HG03378 (cell line): ENCODE measurements around the gene MT1M.

Experiments used
- ATAC-seq: cut with Tn5 transposase; IDR thresholded peaks from one replicate; pipeline ENCODE4 v1.9.1; 2021; ENCODE audit warnings: mild to moderate bottlenecking, moderate library complexity; ENCODE audit not compliant: unreplicated experiment

MT1M gene

DNA sequence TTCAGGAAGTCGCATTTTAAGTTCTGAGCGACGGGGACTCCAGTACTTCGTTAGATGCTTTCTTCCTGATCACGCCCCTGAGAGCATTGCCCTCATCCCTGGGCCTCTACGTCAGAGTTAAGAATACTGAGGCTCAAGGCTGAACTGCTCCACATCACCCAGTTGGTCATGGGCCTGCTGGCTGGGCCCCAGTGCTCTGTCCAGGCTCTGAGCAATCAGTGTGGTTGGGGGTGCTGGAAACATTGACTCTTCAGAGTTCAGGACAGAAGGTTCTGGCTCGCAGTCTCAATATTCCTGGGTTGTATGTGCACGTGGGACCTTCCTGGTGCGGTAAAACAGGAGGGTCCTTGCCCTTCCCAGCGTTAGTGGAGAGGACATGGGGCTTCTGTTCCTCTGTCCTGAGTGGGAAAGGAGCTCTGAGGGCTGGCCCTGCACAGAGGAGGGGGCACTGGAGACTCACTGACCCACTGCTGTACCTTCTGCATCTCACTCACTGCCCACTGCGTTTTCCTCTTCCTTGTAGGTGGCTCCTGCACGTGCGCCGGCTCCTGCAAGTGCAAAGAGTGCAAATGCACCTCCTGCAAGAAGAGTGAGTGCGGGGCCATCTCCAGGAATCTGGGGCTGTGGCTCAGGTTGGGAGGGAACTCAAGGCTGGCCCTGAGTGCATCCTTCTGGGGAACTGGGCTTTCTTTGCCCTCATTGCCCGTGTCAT, 6.4 kb upstream of the MT1M start:
- ATAC-seq = no peak

DNA sequence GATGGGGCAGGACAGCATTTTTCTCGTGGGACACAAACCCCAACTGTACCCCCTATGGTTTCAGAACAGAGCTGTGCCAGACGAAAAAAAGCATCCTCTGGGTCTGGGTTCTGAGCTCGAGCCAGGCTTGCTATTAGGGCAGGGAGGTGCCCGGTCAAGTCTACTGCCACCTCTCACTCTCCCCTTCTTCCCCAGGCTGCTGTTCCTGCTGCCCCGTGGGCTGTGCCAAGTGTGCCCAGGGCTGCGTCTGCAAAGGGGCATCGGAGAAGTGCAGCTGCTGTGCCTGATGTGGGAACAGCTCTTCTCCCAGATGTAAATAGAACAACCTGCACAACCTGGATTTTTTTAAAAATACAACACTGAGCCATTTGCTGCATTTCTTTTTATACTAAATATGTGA, 5.8 kb upstream of the MT1M start:
- ATAC-seq = no peak

DNA sequence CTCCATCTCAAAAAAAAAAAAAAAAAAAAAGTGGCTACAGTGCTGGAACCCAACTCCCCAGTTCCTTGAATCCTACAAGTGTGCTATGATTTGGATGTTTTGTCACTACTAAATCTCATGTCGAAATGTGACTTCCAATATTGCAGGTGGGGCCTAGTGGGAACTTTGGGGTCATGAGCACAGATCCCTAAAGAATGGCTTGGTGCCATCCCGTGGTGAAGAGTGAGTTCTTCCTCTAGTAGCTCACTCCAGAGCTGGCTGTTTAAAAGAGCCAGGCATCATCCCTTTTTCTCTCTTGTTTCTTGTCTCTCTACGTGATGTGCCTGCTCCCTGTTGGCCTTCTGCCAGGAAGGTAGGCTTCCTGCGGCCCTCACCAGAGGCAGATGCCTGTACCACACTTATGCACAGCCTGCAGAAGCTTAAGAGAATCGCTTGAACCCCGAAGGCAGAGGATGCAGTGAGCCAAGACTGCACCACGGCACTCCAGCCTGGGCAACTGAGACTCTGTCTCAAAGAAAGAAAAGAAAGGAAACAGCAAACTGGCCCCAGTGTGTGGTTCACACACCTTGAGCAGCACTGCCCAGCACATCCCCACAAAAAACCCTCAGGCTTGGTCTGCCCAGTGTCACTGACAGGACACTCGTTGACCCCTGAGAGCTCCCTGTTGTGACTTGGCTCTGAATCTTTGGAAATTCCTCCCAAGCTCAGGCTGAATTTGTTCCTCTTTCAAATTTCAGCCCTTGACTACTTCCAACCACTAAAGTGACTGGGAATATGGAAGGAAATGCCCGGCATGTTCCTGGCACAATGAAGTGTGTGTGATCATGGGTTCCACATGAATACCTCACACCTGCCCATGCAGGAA, 3.7 kb upstream of the MT1M start:
- no peak for ATAC-seq

DNA sequence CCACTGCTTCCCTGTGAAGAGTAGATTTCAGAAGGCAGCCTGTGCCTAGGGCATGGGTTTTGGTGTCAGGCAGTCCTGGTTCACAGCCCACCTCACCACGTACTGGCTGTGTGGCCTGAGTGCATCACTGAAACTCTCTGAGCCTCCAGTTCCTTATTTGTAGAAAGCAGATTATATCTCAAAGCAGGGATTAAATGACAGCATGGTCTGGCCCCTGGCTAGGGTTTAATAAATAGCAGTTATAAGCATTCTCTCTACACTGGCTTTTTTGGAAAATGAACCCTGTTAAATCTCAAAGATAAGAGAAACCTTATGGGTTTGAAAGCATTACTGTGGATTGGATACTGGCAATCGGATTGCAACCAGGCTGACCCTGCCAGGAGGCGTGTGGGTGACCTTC, 2.9 kb upstream of the MT1M start:
- ATAC-seq = no peak

DNA sequence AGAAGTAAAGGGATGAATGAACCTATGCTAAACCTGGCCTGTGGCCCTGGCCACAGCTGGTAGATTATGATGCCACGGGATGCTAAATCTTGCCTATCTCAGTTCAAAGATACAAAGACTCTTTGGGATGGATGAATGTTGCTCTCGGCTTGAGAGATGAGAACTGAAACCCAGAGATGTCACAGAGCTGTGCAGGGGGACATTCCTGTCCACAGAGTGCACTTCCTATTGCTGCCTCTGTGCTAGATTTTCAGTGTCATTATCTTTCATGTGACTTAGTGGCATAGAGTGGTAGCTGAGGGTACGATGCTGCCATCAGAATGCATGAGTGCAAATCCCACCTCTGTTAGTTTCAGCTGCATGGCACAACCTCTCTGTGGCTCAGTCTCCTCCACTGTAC, 2.3 kb upstream of the MT1M start:
- peak; percentile 87 for ATAC-seq

DNA sequence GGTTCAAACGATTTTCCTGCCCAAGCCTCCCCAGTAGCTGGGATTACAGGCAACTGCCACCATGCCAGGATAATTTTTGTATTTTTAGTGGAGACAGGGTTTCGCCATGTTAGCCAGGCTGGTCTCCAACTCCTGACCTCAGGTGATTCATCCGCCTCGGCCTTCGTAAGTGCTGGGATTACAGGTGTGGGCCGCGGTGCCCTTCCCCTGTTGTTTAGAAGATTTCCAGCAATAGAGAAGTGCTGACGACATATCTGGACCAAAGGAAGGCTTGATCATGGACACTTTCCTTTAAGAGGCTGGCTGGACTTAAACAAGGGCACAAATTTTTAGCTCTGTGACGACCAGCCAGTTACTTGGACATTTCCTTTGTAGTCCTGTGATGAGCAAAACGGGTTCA, 1.3 kb upstream of the MT1M start:
- ATAC-seq = no peak

DNA sequence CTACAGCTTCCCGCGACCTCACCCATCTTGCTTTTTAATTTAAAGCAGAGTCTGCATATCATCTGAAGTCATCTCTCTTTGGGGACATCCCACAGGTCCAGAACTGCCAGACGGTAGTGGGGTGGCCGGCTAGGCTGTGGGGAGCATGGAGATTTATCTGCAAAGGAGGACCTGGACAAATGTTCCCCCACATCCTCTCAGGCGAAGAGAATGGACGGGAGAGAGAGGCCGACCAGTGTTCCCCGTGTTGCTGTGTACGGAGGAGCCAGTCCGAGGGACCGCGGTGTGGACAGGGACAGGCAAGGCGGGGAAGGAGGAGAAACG, 665 bp upstream of the MT1M start:
- no peak for ATAC-seq

DNA sequence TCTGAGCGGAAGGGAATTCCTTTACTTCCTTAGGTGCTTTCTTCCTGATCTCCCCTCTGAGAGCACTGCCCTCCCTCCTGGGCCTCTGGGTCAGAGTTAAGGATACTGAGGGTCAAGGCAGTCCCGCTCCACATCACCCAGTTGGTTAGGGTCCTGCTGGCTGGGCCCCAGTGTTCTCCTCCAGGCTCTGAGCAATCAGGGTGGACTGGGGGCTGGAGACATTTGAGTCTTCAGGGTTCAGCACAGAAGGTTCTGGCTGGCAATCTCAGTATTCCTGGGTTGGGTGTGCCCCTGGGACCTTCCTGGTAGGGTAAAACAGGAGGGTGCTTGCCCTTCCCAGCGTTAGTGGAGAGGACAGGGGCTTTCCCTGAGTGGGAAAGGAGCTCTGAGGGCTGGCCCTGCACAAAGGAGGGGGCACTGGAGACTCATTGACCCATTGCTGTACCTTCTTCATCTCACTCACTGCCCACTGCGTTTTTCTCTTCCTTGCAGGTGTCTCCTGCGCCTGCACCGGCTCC, 448 bp downstream of the MT1M start:
- no peak for ATAC-seq

DNA sequence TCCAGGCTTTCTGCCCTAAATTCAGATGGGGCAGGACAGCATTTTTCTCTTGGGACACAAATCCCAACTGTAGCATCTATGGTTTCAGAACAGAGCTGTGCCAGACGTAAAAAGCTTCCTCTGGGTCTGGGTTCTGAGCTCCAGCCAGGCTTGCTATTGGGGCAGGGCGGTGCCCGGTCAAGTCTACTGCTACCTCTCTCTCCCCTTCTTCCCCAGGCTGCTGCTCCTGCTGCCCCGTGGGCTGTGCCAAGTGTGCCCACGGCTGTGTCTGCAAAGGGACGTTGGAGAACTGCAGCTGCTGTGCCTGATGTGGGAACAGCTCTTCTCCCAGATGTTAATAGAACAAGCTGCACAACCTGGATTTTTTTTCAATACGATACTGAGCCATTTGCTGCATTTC, 1.1 kb downstream of the MT1M start:
- no peak for ATAC-seq

DNA sequence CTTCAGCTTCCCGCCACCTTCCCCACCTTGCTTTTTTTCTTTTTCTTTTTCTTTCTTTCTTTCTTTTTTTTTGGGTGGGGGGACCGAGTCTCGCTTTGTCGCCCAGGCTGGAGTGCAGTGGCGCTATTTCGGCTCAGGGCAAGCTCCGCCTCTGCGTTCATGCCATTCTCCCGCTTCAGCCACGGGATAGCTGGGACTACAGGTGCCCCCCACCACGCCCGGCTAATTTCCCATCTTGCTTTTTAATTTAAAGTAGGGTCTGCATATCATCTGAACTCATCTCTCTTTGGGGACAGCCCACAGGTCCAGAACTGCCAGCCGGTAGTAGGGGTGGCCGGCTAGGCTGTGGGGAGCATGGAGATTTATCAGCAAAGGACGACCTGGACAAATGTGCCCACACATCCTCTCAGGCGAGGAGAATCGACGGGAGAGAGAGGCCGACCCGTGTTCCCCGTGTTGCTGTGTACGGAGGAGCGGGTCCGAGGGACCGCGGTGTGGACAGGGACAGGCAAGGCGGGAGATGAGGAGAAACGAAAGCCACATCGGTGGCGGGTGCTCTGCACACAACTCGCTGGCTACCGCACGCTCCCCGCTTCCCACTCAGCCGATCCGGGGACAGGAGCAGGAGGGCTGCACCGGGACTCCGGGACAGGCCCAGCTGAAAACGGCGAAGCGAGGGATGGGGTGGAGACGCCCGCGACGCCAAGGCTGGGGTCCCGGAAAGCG, 2.4 kb downstream of the MT1M start:
- ATAC-seq = no peak

DNA sequence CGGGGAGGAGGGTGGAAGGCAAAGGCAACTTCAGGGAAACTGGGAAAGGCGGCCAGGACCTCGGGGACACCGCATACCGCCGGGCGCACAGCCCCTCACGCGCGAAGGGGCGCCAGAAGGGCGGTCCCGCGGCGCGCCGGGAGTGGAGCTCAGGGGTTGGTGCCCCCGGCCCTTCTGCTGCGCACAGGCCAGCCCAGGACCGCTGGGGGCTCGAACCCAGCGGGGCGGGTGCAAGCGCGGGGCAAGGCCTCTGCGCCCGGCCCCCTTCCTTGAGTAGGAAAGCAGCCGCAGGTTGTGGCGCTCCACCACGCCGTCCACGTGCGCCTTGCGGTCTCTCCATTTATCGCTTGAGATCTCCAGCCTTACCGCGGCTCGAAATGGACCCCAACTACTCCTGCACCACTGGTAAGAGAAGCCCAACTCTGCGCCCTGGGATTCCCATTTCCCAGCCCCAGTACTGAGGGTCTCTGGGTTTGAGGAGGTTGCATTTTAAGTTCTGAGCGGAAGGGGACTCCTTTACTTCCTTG, 3.0 kb downstream of the MT1M start:
- no peak for ATAC-seq

DNA sequence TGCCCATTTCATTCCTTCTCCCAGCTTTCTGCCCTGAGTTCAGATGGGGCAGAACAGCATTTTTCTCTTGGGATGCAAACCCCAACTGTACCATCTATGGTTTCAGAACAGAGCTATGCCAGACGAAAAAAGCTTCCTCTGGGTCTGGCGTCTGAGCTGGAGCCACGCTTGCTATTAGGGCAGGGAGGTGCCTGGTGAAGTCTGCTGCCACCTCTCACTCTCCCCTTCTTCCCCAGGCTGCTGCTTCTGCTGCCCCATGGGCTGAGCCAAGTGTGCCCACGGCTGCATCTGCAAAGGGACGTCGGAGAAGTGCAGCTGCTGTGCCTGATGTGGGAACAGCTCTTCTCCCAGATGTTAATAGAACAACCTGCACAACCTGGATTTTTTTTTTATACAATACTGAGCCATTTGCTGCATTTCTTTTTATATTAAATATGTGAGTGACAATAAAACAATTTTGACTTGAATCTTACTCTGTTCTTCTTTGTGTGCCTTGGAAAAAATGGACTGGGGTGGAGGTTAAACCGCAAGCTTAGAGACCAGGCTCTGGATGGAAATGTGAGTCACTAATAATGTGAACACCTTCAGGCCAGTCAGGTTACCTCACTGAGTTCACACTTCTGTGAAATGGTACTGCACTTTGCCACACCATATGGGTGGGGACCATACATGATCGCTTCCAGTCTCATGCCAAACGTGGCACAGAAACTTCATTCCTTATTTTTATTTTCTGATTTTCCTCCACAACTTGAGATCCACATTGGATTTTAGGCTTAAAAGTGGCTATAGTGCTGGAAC, 4.4 kb downstream of the MT1M start:
- ATAC-seq = no peak

DNA sequence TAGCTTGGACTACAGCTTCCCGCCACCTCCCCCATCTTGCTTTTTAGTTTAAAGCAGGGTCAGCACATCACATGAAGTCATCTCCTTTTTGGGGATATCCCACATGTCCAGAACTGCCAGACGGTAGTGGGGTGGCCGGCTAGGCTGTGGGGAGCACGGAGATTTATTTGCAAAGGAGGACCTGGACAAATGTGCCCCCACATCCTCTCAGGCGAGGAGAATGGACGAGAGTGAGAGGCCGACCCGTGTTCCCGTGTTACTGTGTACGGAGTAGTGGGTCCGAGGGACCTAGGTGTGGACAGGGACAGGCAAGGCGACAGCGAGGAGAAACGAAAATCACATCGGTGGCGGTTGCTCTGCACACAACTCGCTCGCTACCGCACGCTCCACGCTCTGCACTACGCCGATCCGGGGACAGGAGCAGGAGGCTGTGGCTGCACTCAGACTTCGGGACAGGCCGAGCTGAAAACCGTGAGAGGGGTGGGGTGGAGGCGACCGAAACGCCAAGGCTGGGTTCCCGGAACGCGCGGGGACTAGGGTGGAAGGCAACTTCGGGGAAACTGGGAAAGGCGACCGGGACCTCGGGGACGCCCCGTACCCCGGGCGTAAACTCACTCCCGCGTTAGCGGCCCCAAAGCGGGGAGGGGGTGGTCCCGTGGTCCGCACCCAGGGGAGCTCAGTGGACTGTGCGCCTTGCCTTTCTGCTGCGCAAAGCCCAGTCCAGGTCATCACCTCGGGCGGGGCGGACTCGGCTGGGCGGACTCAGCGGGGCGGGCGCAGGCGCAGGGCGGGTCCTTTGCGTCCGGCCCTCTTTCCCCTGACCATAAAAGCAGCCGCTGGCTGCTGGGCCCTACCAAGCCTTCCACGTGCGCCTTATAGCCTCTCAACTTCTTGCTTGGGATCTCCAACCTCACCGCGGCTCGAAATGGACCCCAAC, 5.6 kb downstream of the MT1M start, which contains the start of gene MT1A:
MT1A (plus strand) TSS at position 853 of the 937 bp plus-strand sequence; CDS start at position 926, 73 bp downstream.
- no peak for ATAC-seq

DNA sequence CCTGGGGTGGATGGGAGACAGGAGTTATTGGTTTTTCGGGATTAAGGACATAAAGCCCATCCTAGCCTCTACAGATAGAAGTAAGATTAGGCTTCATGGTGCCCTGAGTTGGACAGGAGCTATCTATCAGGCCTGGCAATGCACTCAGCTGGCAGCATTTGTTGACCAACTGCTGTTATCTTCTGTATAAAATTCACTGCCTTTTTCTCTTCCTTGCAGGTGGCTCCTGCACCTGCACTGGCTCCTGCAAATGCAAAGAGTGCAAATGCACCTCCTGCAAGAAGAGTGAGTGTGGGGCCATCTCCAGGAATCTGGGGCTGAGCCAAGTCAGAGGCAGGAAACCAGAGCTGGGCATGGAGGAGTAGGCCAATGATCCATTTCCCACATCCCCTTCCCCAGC, 6.6 kb downstream of the MT1M start:
- no peak for ATAC-seq

DNA sequence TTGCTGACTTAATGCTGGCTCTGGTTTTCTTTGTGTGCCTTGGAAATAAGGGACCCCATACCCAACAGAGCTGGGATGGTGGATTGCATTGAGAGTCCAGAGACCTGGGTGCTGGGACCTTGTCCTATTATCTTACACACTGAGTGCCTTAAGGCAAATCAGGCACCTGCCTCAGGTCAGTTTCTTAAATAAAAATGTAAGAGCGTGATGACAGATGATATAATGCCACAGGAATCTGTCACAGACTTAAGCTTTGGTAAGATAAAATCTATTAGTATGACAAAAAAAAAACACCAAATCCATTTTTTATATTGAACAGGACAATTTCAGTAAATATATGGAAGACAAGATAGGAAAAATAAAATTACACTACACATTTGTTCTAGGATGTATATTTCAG, 7.6 kb downstream of the MT1M start:
- ATAC-seq = no peak

DNA sequence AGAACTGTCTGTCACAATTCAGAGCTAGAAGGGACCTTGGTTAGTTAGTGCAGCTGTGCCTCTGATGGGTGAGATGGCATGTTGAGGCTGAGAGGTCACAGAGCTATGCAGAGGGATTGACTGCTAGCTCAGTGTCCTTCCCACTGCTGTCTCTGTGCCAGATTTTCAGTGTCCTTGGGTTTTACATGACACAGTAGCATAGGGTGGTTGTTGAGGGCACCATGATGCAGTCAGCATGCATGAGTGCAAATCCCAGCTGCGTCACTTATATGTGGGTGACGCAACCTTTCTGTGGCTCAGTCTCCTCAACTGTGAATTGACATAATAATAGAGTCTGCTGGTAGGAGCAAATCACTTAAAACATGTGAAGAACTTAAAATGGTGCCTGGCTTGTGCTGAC, 8.7 kb downstream of the MT1M start:
- no peak for ATAC-seq

DNA sequence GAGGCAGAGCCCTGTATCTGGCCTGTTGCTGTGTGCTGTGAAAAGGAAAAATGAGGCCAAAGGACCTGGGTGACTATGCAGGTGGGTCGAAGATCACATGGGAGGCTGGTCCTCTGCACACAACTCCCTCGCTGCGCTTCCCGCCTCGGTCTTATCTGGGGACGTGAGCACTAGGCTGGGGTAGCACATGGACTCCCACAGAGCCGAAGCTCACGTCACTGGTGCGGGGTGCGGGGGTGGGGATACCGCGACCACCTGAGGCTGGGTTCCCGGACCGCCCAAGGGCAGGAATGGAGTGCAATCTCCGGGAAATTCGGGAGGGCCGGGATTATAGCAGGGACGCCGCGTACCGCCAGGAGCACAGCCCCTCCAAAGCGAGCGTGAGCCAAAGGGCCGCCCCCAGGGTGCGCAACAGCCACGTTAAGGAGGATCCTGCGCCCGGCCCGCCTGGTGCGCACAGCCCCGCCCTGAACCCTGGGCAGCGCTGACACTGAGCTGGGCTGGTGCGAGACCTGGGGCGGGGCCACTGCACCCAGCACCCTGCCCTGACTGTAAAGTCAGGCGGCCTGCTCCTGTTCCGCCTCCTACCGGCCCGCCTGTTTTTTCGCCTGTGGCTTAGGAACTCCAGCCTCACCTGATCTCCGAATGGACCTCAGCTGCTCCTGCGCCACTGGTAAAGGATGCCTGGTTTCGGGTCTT, 10.8 kb downstream of the MT1M start:
- peak; percentile 58 for ATAC-seq

DNA sequence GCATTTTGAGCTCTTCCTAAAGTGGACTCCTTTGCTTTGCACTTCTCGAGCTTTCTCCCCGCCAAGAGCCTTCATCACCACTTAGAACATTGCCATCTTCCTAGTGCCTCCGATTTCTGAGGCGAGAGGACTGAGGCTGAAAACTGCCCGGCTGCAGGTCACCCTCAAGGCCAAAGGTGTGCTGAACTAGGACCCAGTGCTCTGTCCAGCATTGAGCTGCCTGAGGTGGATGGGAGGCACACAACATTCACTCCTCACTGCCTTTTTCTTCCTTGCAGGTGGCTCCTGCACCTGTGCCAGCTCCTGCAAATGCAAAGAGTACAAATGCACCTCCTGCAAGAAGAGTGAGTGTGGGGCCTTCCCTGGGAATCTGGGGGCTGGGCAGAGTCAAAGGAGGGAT, 11.4 kb downstream of the MT1M start:
- ATAC-seq = no peak

DNA sequence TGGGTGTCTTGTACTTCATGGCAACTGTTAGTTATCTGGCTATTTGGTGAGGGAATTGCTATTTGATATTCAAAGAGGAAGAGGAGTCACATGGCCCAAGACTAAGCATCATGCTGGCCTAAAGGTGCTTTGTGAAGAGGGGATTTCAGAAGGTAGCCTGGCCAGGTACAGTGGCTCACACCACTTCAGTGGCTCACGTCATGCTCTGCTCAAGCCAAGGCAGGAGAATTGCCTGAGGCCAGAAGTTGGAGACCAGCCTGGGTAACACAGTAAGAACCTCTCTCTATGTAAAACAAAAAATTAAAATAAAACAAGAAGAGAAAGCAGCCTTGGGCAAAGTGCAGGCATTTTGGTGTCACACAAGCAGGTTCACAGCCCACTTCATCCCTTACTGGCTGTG, 12.9 kb downstream of the MT1M start:
- no peak for ATAC-seq
